ENCODE measurements around the gene AMN1.

The AMN1 gene

GRCh38 chr12:31729705-31730104 is 884 bp upstream of the AMN1 start:
- Histone ChIP-seq H3K9ac (ENCODE audit: low read length) (peak overlapping the region; percentile 95), H3K14ac (ENCODE audit: low read length in 2 of 2) (peak overlapping the region in 1 of 2 experiments; percentile 55), H3K23ac (ENCODE audit: low read length in 2 of 2) (no peak overlapping the region), H2BK120ac (ENCODE audit: low read depth, low read length) (peak overlapping the region; percentile 79), H2AK5ac (ENCODE audit: low read length, severe bottlenecking) (peak overlapping the region; percentile 90), H3K27me3 (ENCODE audit: control insufficient read depth in 1 of 2, insufficient read depth in 1 of 2, low read length in 2 of 2) (no peaks in the 10 kb centered on the region), H4K91ac (ENCODE audit: low read length) (peak overlapping the region; percentile 75), H2BK5ac (ENCODE audit: low read depth, low read length, poor library complexity, severe bottlenecking) (no peak overlapping the region), H3K18ac (ENCODE audit: low read depth in 1 of 2, low read length in 2 of 2) (peak overlapping the region; percentile 28 to 81), H3K4me3 (ENCODE audit: insufficient read depth in 1 of 2, low read depth in 1 of 2, low read length in 2 of 2) (peak overlapping the region in 1 of 2 experiments; percentile 98), H2AFZ (ENCODE audit: low read depth, low read length) (no peak overlapping the region), H3K36me3 (ENCODE audit: control insufficient read depth in 1 of 2, insufficient read depth in 2 of 2, low read depth in 1 of 2, low read length in 2 of 2) (no peaks in the 10 kb centered on the region), H3K27ac (ENCODE audit: low read length, poor library complexity, severe bottlenecking) (peak overlapping the region; percentile 76), H2BK12ac (ENCODE audit: low read length in 2 of 2) (peak overlapping the region; percentile 89 to 95), H3K4me1 (ENCODE audit: control insufficient read depth, insufficient read depth, low read depth, low read length) (peaks cover 9% of the 10 kb centered on the region), H2BK15ac (ENCODE audit: low read depth, poor library complexity, severe bottlenecking) (peak overlapping the region; percentile 52), H3K4me2 (ENCODE audit: low read length, poor library complexity, severe bottlenecking) (peak overlapping the region; percentile 64), H4K8ac (ENCODE audit: low read length) (peak overlapping the region; percentile 93), H3K9me3 (ENCODE audit: control insufficient read depth, low read length) (no peaks in the 10 kb centered on the region), H3K4ac (ENCODE audit: low read depth in 1 of 2, low read length in 2 of 2) (peak overlapping the region; percentile 75 to 88), H3K79me1 (replicated peaks; ENCODE audit: low read length, poor library complexity, severe bottlenecking) (peaks cover 7% of the 10 kb centered on the region)
- 80% methylated on average over 4 of the region's 4 CpGs for whole genome bisulfite sequencing
- no peak for DNase-seq

DNA sequence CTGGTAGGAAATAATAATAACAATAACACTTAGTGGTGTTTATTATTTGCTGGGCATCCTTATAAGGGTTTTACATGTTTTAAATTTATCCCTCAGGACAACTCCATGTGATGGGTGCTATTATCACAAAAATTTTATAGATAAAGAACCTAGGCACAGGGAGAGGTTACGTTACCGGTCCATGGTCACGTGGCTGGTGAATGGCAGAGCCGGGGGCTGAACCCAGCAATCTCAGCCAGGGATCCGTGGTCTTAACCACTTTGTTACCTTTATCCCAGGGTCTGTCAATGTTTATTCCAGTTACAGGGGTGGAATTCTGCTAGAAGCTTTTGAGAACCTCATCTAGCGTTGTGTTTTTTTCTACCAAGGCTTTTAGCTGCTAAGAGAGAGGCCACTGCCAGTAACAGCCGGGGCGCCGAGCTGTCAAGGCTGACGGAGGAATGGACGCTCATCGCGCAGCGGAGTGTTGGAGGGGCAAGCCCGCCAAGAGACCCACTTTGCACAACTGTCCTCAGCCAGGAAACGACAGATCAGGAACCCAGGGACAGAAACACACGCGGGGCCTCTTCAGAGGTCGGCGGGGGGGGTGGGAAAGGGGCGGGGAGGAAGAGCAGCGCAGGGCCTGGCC is 418 bp downstream of the AMN1 start:
- peaks cover 7% of the 10 kb centered on the region for H3K4me1 ChIP-seq (ENCODE audit: control insufficient read depth, insufficient read depth, low read depth, low read length)
- H3K27me3 ChIP-seq (ENCODE audit: control insufficient read depth in 1 of 2, insufficient read depth in 1 of 2, low read length in 2 of 2) = no peaks in the 10 kb centered on the region
- no peak overlapping the region for H2AFZ ChIP-seq (ENCODE audit: low read depth, low read length)
- peak overlapping the region; percentile 80 for H3K27ac ChIP-seq (ENCODE audit: low read length, poor library complexity, severe bottlenecking)
- H3K9ac ChIP-seq (ENCODE audit: low read length) = peak overlapping the region; percentile 95
- 6% methylated on average over 20 of the region's 22 CpGs for WGBS
- H2BK15ac ChIP-seq (ENCODE audit: low read depth, poor library complexity, severe bottlenecking) = no peak overlapping the region
- peak overlapping the region in 1 of 2 experiments; percentile 72 for H3K4ac ChIP-seq (ENCODE audit: low read depth in 1 of 2, low read length in 2 of 2)
- H3K23ac ChIP-seq (ENCODE audit: low read length in 2 of 2) = no peak overlapping the region
- no peaks in the 10 kb centered on the region for H3K36me3 ChIP-seq (ENCODE audit: control insufficient read depth in 1 of 2, insufficient read depth in 2 of 2, low read depth in 1 of 2, low read length in 2 of 2)
- peak overlapping the region; percentile 51 to 55 for H2BK12ac ChIP-seq (ENCODE audit: low read length in 2 of 2)
- peak overlapping the region; percentile 19 for H2BK120ac ChIP-seq (ENCODE audit: low read depth, low read length)
- H4K91ac ChIP-seq (ENCODE audit: low read length) = peak overlapping the region; percentile 65
- peak overlapping the region; percentile 47 to 90 for H3K18ac ChIP-seq (ENCODE audit: low read depth in 1 of 2, low read length in 2 of 2)
- peak overlapping the region; percentile 39 for H4K8ac ChIP-seq (ENCODE audit: low read length)
- H2AK5ac ChIP-seq (ENCODE audit: low read length, severe bottlenecking) = no peak overlapping the region
- H3K79me1 ChIP-seq (replicated peaks; ENCODE audit: low read length, poor library complexity, severe bottlenecking) = peaks cover 7% of the 10 kb centered on the region
- H2BK5ac ChIP-seq (ENCODE audit: low read depth, low read length, poor library complexity, severe bottlenecking) = no peak overlapping the region
- DNase-seq = no peak
- no peaks in the 10 kb centered on the region for H3K9me3 ChIP-seq (ENCODE audit: control insufficient read depth, low read length)
- peak overlapping the region; percentile 74 for H3K4me2 ChIP-seq (ENCODE audit: low read length, poor library complexity, severe bottlenecking)
- H3K14ac ChIP-seq (ENCODE audit: low read length in 2 of 2) = peak overlapping the region in 1 of 2 experiments; percentile 59
- peak overlapping the region; percentile 65 to 98 for H3K4me3 ChIP-seq (ENCODE audit: insufficient read depth in 1 of 2, low read depth in 1 of 2, low read length in 2 of 2)

- H3K27ac ChIP-seq (ENCODE audit: low read length, poor library complexity, severe bottlenecking) = no peak overlapping the region
- H3K4ac ChIP-seq (ENCODE audit: low read depth in 1 of 2, low read length in 2 of 2) = no peak overlapping the region
- no peak overlapping the region for H3K9ac ChIP-seq (ENCODE audit: low read length)
- H2BK15ac ChIP-seq (ENCODE audit: low read depth, poor library complexity, severe bottlenecking) = no peak overlapping the region
- H3K4me3 ChIP-seq (ENCODE audit: insufficient read depth in 1 of 2, low read depth in 1 of 2, low read length in 2 of 2) = no peak overlapping the region
- DNase-seq = no peak
- peaks cover 7% of the 10 kb centered on the region for H3K79me1 ChIP-seq (replicated peaks; ENCODE audit: low read length, poor library complexity, severe bottlenecking)
- no peak overlapping the region for H2AFZ ChIP-seq (ENCODE audit: low read depth, low read length)
- no peak overlapping the region for H3K4me2 ChIP-seq (ENCODE audit: low read length, poor library complexity, severe bottlenecking)
- no peak overlapping the region for H2BK120ac ChIP-seq (ENCODE audit: low read depth, low read length)
- H3K18ac ChIP-seq (ENCODE audit: low read depth in 1 of 2, low read length in 2 of 2) = peak overlapping the region in 1 of 2 experiments; percentile 9
- WGBS = 100% methylated on average over 2 of the region's 2 CpGs
- H2BK5ac ChIP-seq (ENCODE audit: low read depth, low read length, poor library complexity, severe bottlenecking) = no peak overlapping the region
- no peaks in the 10 kb centered on the region for H3K27me3 ChIP-seq (ENCODE audit: control insufficient read depth in 1 of 2, insufficient read depth in 1 of 2, low read length in 2 of 2)
- no peak overlapping the region for H4K91ac ChIP-seq (ENCODE audit: low read length)
- H3K4me1 ChIP-seq (ENCODE audit: control insufficient read depth, insufficient read depth, low read depth, low read length) = peaks cover 5% of the 10 kb centered on the region
- H3K9me3 ChIP-seq (ENCODE audit: control insufficient read depth, low read length) = no peaks in the 10 kb centered on the region
- H3K36me3 ChIP-seq (ENCODE audit: control insufficient read depth in 1 of 2, insufficient read depth in 2 of 2, low read depth in 1 of 2, low read length in 2 of 2) = no peaks in the 10 kb centered on the region
- peak overlapping the region in 1 of 2 experiments; percentile 69 for H2BK12ac ChIP-seq (ENCODE audit: low read length in 2 of 2)
- H2AK5ac ChIP-seq (ENCODE audit: low read length, severe bottlenecking) = no peak overlapping the region
- H3K23ac ChIP-seq (ENCODE audit: low read length in 2 of 2) = no peak overlapping the region
- no peak overlapping the region for H3K14ac ChIP-seq (ENCODE audit: low read length in 2 of 2)
- H4K8ac ChIP-seq (ENCODE audit: low read length) = no peak overlapping the region
Observed at GRCh38 chr12:31727192-31727591, 1.6 kb downstream of the AMN1 start.

- Histone ChIP-seq H3K27ac (ENCODE audit: low read length, poor library complexity, severe bottlenecking) (no peak overlapping the region), H3K36me3 (ENCODE audit: control insufficient read depth in 1 of 2, insufficient read depth in 2 of 2, low read depth in 1 of 2, low read length in 2 of 2) (no peaks in the 10 kb centered on the region), H3K4ac (ENCODE audit: low read depth in 1 of 2, low read length in 2 of 2) (no peak overlapping the region), H2BK12ac (ENCODE audit: low read length in 2 of 2) (peak overlapping the region in 1 of 2 experiments; percentile 41), H4K91ac (ENCODE audit: low read length) (no peak overlapping the region), H3K27me3 (ENCODE audit: control insufficient read depth in 1 of 2, insufficient read depth in 1 of 2, low read length in 2 of 2) (no peaks in the 10 kb centered on the region), H3K23ac (ENCODE audit: low read length in 2 of 2) (no peak overlapping the region), H3K9ac (ENCODE audit: low read length) (no peak overlapping the region), H4K8ac (ENCODE audit: low read length) (no peak overlapping the region), H3K79me1 (replicated peaks; ENCODE audit: low read length, poor library complexity, severe bottlenecking) (peaks cover 7% of the 10 kb centered on the region), H2BK15ac (ENCODE audit: low read depth, poor library complexity, severe bottlenecking) (no peak overlapping the region), H3K18ac (ENCODE audit: low read depth in 1 of 2, low read length in 2 of 2) (no peak overlapping the region), H2BK5ac (ENCODE audit: low read depth, low read length, poor library complexity, severe bottlenecking) (no peak overlapping the region), H3K4me2 (ENCODE audit: low read length, poor library complexity, severe bottlenecking) (no peak overlapping the region), H2BK120ac (ENCODE audit: low read depth, low read length) (no peak overlapping the region), H2AK5ac (ENCODE audit: low read length, severe bottlenecking) (no peak overlapping the region), H3K4me3 (ENCODE audit: insufficient read depth in 1 of 2, low read depth in 1 of 2, low read length in 2 of 2) (no peak overlapping the region), H2AFZ (ENCODE audit: low read depth, low read length) (no peak overlapping the region), H3K4me1 (ENCODE audit: control insufficient read depth, insufficient read depth, low read depth, low read length) (peaks cover 5% of the 10 kb centered on the region), H3K9me3 (ENCODE audit: control insufficient read depth, low read length) (no peaks in the 10 kb centered on the region), H3K14ac (ENCODE audit: low read length in 2 of 2) (no peak overlapping the region)
- DNase-seq = peak; percentile 30
Observed at GRCh38 chr12:31726575-31726974, 2.2 kb downstream of the AMN1 start.
